K562 (cell line): ENCODE measurements around the gene DCAF17. TPM values are rescaled to one million over a fixed set of nuclear protein-coding genes. Genes with fewer than 3 reads are reported as not detected.
A peak's percentile ranks its signal among the peaks of the same experiment; 100 is the strongest.

Experiments used
- BHLHE40 ChIP-seq: IDR thresholded peaks from 2 replicates; pipeline ENCODE4 v1.6.1; 2011; ENCODE audit warnings: low read length, improper control_type of control experiment
- CBX1 ChIP-seq: sonication (generic); IDR thresholded peaks from 2 replicates; pipeline ENCODE4 v1.6.1; 2016; ENCODE audit warnings: antibody characterized with exemption, low read depth, mild to moderate bottlenecking
- ESRRA ChIP-seq: fragments of 450-650 bp; IDR thresholded peaks from 2 replicates; pipeline ENCODE4 v1.6.1; 2014; ENCODE audit warnings: low read depth, mild to moderate bottlenecking, moderate library complexity, borderline replicate concordance
- HMGXB4 ChIP-seq: sonication (generic); formaldehyde crosslinking; IDR thresholded peaks from 2 replicates; pipeline ENCODE4 v1.8.1; 2023; ENCODE audit warnings: mild to moderate bottlenecking, missing genetic modification reagents
- HOMEZ ChIP-seq: fragments of 250-450 bp; sonication (Bioruptor Pico); IDR thresholded peaks from 2 replicates; pipeline ENCODE4 v1.4.0; 2020; ENCODE audit warnings: mild to moderate bottlenecking, moderate library complexity
- MNT ChIP-seq, 2 experiments: fragments of 450-650 bp; conservative IDR thresholded peaks; 2 replicates each; pipeline ENCODE4 v1.6.1; 2017; ENCODE audit warnings: mild to moderate bottlenecking in 2 of 2, moderate library complexity in 2 of 2
- MXD1 ChIP-seq: fragments of 250-450 bp; sonication (Bioruptor Pico); IDR thresholded peaks from 2 replicates; pipeline ENCODE4 v1.8.0; 2021; ENCODE audit warnings: borderline replicate concordance, mild to moderate bottlenecking, moderate library complexity; ENCODE audit not compliant: poor library complexity, severe bottlenecking
- NR1H2 ChIP-seq: sonication (generic); formaldehyde crosslinking; IDR thresholded peaks from 2 replicates; pipeline ENCODE4 v1.4.0; 2020; ENCODE audit warnings: mild to moderate bottlenecking, missing genetic modification reagents
- NR2C2 ChIP-seq, 2 experiments: fragments of 200-800 bp in 1 of 2; sonication (Bioruptor generic) in 1 of 2; sonication (generic) in 1 of 2; formaldehyde crosslinking in 1 of 2; IDR thresholded peaks; 2 replicates each; pipeline versions ENCODE4 v1.6.1 to v1.8.0; 2016 to 2022; ENCODE audit warnings: mild to moderate bottlenecking in 1 of 2, missing compliant biosample characterization in 1 of 2, missing genetic modification characterization in 1 of 2, missing genetic modification reagents in 1 of 2
- NR3C1 ChIP-seq: sonication (generic); formaldehyde crosslinking; IDR thresholded peaks from 2 replicates; pipeline ENCODE4 v1.8.1; 2022; ENCODE audit warnings: missing genetic modification reagents
- PHB ChIP-seq: fragments of 250-450 bp; sonication (Bioruptor Pico); IDR thresholded peaks from 2 replicates; pipeline ENCODE4 v1.5.0; 2021
- POLR2A ChIP-seq: fragments of 450-650 bp; conservative IDR thresholded peaks from 2 replicates; pipeline ENCODE4 v1.6.1; 2016
- POLR2B ChIP-seq: fragments of 450-650 bp; IDR thresholded peaks from 2 replicates; pipeline ENCODE4 v1.6.1; 2018; ENCODE audit warnings: low read depth; ENCODE audit not compliant: partially characterized antibody
- POU5F1 ChIP-seq: fragments of 150-350 bp; IDR thresholded peaks from 2 replicates; pipeline ENCODE4 v1.6.1; 2014; ENCODE audit warnings: borderline replicate concordance, low read length, low read depth, mild to moderate bottlenecking; ENCODE audit not compliant: partially characterized antibody
- U2AF2 ChIP-seq: fragments of 200-400 bp; formaldehyde crosslinking; optimal IDR thresholded peaks from 2 replicates; pipeline ENCODE3; 2017; ENCODE audit warnings: low read depth, mild to moderate bottlenecking, low read length
- ZBTB17 ChIP-seq: fragments of 450-650 bp; formaldehyde crosslinking; IDR thresholded peaks from 2 replicates; pipeline ENCODE4 v1.4.0; 2020; ENCODE audit warnings: mild to moderate bottlenecking
- ZBTB34 ChIP-seq: fragments of 250-450 bp; sonication (Bioruptor Pico); IDR thresholded peaks from 2 replicates; pipeline ENCODE4 v1.8.0; 2021; ENCODE audit warnings: mild to moderate bottlenecking, moderate library complexity
- ZNF134 ChIP-seq: fragments of 250-450 bp; sonication (Bioruptor Pico); conservative IDR thresholded peaks from 2 replicates; pipeline ENCODE4 v1.4.0; 2020
- ZNF140 ChIP-seq: fragments of 250-450 bp; sonication (Bioruptor Pico); IDR thresholded peaks from 2 replicates; pipeline ENCODE4 v1.8.0; 2021; ENCODE audit warnings: moderate library complexity, mild to moderate bottlenecking, inconsistent platforms
- ZNF436 ChIP-seq: fragments of 250-450, 450-650 bp; sonication (Bioruptor Pico); formaldehyde crosslinking; IDR thresholded peaks from 2 replicates; pipeline ENCODE4 v1.7.0; 2020; ENCODE audit warnings: mild to moderate bottlenecking
- polyA plus RNA-seq, 8 experiments: library from polyadenylated mRNA; depleted of rRNA in 4 of 8; stranded (reverse) in 5 of 8; unstranded in 3 of 8; fragments of >200 nt; fragmentation: Nextera tagmentation in 2 of 8; fragmentation: Illumina TruSeq in 1 of 8; extraction: Ambion mirVana in 2 of 8; extraction: Trizol in 1 of 8; gene quantifications; 2 replicates each; pipeline versions ENCODE4 v1.2.1 to v1.2.3, GENCODE V29; 2011 to 2014; ENCODE audit warnings: inconsistent platforms in 1 of 8, missing spikeins in 1 of 8
- total RNA-seq, 7 experiments: library from RNA; depleted of rRNA in 6 of 7; stranded (reverse); fragments of >200 nt in 6 of 7; fragmentation: Illumina TruSeq in 2 of 7; extraction: Trizol in 2 of 7; gene quantifications; 2 replicates each; pipeline versions ENCODE4 v1.2.1 to v1.2.3, GENCODE V29; 2011 to 2021; ENCODE audit warnings: low replicate concordance in 1 of 7

Gene DCAF17
- total and polyA plus RNA-seq, 9 of the 15 experiments (the other 6 are each of a cell fraction or from before 2014, with no cell fraction given), result 10.0 to 38.5 (median 27.1) TPM

- TF ChIP-seq POU5F1 (peak; percentile 8), HOMEZ (CRISPR knock-in tag) (peak; percentile 84), ZNF140 (CRISPR knock-in tag) (no peak), MXD1 (peak; percentile 8), NR1H2 (CRISPR knock-in tag) (peak; percentile 80; the same call in 1 of the 2 replicates), HMGXB4 (CRISPR knock-in tag) (0 out of 2 replicates have a peak, but pooled peaks have one; percentile 56), U2AF2 (no peak), ZBTB34 (CRISPR knock-in tag) (no peak), POLR2B (peak; percentile 85), ZNF436 (no peak), PHB (peak; percentile 93; the same call in 1 of the 2 replicates), ZBTB17 (CRISPR knock-in tag) (peak; percentile 76; the same call in 1 of the 2 replicates), NR3C1 (CRISPR knock-in tag) (peak; percentile 79; the same call in 1 of the 2 replicates), ZNF134 (CRISPR knock-in tag) (0 out of 2 replicates have a peak, but pooled peaks have one; percentile 41), CBX1 (peak; percentile 81), NR2C2 (CRISPR knock-in tag; IDR thresholded peaks at IDR 0.05) (no peak; the same call in 1 of the 2 replicates), NR2C2 (tag; IDR thresholded peaks at IDR 0.05) (peak; percentile 97), MNT (conservative IDR thresholded peaks at IDR 0.05) (peak; percentile 31 to 81), BHLHE40 (peak; percentile 65), ESRRA (peak; percentile 85; the same call in 1 of the 2 replicates), POLR2A (peak; percentile 96)
These were observed at the start of gene DCAF17 (continued) for GRCh38 chr2:171434013-171434989.
